NCI-H510A (cell line): ENCODE measurements around the gene HCRTR1.

ENCODE experiments used
- DNase-seq: peaks from one replicate; lab custom pipeline; 2025; lab: John Stamatoyannopoulos, UW

HCRTR1 gene

DNA sequence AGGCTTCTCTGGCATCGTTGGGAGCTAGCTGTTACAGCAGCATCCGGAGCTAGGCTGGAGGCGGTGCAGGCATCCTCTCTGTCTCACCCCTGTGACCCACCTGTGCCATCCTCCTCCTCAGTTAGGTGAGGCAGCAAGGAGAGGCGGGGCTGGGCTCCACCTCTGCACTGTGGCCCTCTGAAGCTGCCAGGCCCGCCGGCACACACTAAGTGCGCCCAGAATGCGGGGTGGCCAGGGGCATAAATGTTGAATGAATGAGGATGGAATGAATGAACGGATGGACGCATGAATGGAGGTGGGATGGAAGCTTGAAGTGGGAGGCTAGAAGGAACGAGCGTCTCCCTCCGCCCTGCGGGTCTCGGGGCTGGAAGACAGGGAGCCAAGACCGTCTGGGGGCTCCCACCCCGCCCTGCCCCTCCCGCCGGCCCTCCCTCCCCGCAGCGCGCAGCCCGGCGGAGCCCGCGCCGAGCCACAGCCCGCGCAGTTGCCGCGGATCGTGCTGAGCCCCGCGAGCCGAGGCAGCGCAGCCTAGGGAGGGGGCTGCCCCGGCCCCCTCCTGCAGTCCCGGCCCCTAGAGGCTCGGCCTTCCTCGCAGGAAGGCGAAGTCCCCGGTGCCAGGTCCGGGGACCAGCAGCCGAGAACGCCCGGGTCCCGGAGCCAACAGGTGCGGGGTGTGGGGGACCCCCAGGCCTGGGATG lies at the start of gene HCRTR1:
Gene HCRTR1 (plus strand): TSS at position 472 of the 698 bp plus-strand sequence. CDS start 1,504 bp downstream, outside the sequence.
- no peak for DNase-seq

DNA sequence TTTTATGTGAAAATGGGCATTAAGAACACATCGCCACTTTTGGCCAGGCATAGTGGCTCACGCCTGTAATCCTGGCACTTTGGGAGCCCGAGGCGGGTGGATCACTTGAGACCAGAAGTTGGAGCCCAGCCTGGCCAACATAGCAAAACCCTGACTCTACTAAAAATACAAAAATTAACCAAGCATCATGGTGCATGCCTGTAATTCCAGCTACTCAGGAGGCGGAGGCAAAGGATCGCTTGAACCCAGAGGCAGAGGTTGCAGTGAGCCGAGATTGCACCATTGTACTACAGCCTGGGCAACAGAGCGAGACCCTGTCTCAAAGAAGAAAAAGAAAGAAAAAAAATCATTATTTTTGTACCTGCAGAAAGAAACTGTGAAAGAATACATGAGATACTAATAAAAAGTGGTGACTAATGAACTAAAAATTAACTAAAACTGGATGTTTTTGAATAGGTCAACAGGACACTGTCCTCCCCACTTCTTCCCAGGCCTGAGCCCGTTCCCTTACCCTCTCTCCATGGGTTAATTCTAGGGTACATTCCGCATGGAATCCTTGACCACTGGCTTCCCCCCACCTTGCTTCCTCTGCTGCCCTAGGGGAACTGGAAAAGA lies 49.4 kb upstream of the HCRTR1 start:
- no peak for DNase-seq

- DNase-seq, result no peak
These were observed 48.4 kb upstream of the HCRTR1 start for GRCh38 chr1:31568895-31569595.

DNA sequence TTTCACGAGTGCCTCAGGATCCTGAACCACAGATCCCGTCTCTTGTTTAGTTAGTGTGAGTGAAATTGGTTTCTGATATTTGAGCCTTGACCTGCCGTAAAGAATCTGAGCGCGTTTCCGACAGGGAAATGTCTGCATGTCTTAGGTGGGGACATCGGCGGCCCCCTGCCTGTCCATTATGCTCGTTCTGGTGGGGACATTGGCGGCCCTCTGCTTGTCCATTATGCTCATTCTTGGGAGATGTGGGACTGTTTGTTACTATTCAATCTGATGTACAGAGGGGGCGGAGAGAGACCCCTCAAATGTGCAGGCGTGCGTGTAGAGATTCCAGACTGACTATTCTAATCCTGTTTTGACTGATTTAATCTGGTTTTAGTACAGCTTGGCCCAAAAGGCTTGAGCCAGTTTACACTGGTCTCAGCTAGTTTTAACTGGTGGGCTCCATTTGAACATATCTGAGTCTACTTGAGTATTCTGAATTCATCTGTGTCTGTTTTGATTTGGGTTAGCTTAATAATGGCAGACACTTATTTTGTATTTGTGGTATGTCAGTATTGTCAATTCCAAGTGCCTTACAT lies 47.8 kb upstream of the HCRTR1 start:
- DNase-seq, result no peak

DNA sequence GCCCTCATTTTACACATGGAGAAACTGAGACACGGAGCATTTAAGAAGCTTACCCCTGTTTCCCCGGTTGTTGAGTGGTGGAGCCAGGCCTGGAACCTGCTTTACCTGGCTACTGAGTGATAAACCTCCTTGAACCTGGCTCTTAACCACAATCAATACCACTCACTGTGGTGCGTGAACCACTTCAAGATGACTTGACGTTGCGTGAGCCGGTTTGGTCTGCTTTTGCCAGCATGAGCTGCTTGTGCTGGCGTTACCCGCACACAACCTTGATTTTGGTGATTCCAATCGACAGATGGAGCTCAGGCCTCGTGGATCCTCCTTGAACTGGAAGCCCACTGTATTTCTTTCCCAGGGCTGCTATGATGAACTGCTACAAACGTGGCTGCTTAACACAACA lies 47.3 kb upstream of the HCRTR1 start:
- no peak for DNase-seq

DNA sequence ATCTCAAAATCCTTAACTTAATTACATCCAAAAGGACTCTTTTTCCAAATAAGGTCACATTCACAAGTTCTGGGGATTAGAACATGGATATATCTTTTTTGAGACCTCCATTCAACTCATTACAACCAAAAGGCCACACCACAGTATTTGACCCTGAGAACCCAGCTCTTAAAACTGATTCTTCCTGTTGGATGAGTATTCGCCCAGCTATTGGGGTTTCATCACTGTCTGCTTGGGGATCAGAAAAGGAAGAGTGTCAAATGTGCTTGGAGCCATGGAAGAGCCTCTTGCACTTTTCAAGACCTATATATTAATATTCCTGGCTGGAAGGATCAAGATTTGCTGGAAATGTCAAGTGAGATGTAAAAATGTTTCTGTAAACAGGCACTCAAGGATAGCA lies 46.6 kb upstream of the HCRTR1 start:
- DNase-seq, result no peak

GRCh38 chr1:31571340-31572295 lies 45.9 kb upstream of the HCRTR1 start:
- no peak for DNase-seq

GRCh38 chr1:31572323-31573104 lies 45.0 kb upstream of the HCRTR1 start:
- no peak for DNase-seq

DNA sequence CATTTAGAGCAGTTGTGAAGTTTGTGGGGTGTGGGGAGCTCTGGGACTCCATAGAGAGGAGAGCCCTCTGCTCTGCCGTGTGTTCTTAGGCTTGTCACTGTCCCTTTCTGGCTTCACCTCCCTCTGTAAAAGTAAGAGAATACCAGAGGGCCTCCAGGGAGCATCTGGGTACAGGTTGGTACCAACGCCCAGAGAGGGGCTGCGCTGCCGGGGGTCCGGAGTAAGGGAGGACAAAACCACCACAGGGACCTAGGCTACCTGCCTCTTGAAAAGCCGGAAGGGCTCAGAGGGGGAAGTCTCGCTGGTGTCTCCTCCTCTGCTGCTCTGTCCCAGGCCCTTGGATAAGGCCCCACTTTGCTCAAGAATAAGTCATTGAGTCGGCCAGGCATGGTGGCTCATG lies 44.2 kb upstream of the HCRTR1 start:
- no peak for DNase-seq

GRCh38 chr1:31574749-31575368 lies 42.6 kb upstream of the HCRTR1 start:
- no peak for DNase-seq

- DNase-seq, result no peak
These were observed 41.9 kb upstream of the HCRTR1 start for GRCh38 chr1:31575369-31576140.

GRCh38 chr1:31576201-31576669 lies 41.3 kb upstream of the HCRTR1 start, which contains the start of gene TINAGL1:
Gene TINAGL1, plus strand, starts transcription at chr1:31576515. Its CDS starts 634 bp downstream, at chr1:31577149.
- no peak for DNase-seq

DNA sequence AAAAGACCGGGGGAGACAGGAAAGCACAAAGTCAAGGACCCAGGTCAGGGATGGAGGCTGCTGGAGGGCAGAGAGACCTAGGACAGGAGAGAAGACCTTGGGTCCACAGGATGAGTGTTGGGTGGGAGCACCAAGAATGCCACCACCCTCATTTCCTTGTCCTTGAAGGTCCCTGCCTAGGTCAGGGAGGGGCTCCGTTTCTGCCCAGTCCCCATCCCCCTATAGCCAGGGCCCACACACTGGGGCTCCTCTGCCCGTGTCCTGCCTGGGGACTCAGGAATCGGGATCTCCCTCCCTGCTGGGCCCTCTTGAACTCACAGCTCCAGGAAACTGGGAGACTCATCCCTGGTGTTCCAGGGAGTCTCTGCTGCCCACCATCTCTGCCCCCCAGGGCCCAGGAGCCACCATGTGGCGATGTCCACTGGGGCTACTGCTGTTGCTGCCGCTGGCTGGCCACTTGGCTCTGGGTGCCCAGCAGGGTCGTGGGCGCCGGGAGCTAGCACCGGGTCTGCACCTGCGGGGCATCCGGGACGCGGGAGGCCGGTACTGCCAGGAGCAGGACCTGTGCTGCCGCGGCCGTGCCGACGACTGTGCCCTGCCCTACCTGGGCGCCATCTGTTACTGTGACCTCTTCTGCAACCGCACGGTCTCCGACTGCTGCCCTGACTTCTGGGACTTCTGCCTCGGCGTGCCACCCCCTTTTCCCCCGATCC lies 40.6 kb upstream of the HCRTR1 start:
- no peak for DNase-seq

DNA sequence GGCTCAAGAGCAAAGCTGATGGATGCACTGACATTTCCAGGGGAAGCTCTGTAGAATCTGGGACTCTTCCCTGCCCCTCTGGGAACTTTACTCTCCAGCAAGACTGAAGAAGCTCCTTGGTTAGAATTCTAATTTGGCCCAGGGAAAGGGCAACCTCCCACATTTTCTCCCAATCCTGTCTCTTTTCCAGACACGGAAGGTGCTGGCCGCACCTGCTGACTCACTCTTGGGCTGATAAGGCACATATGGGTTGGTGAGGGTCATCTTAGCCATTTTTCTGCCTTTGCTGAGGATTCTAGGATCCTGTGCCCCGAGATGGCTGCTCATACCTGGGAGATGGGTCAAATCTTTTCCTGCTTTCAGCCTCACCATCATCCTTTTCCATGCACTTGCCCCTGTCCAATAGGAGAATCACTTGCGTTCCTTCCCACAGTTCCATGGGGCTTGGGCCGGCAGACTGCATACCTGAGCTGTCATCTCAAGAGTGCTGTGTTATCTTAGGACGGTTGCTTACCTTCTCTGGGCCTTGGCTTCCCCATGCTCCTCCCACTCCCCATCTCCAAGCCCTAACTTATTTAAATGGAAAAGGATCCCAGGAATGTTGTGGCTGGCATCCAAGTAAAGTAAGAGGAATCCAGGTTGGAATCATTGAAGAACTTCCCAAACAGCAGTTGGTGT lies 39.8 kb upstream of the HCRTR1 start:
- no peak for DNase-seq

GRCh38 chr1:31579374-31579773 lies 38.1 kb upstream of the HCRTR1 start:
- no peak for DNase-seq

- no peak for DNase-seq
These were observed 37.0 kb upstream of the HCRTR1 start for GRCh38 chr1:31580513-31580870.

- no peak for DNase-seq
These were observed 36.4 kb upstream of the HCRTR1 start for GRCh38 chr1:31580891-31581603.
